ENCODE results near the gene BABAM1.

BABAM1 gene

GRCh38 chr19:17244618-17245534, 22.4 kb upstream of the BABAM1 start:
- Histone ChIP-seq H3K4me3 (ENCODE audit: low read depth in 1 of 2, low read length in 2 of 2) (peak overlapping the region; percentile 78 to 86), H3K27me3 (ENCODE audit: control insufficient read depth in 1 of 2, insufficient read depth in 2 of 2, low read length in 2 of 2) (no peaks in the 10 kb centered on the region), H3K9ac (ENCODE audit: low read length) (peak overlapping the region; percentile 53), H3K9me3 (ENCODE audit: low read length) (no peaks in the 10 kb centered on the region), H3K27ac (ENCODE audit: low read depth, low read length) (peak overlapping the region; percentile 87), H3K4me1 (ENCODE audit: insufficient read depth, low read length) (peaks cover 22% of the 10 kb centered on the region), H3K36me3 (ENCODE audit: insufficient read depth, low read length) (peaks cover 10% of the 10 kb centered on the region)

GRCh38 chr19:17245535-17245984, 21.7 kb upstream of the BABAM1 start, which contains the start of gene NR2F6:
Gene NR2F6, minus strand, starts transcription at chr19:17245919. Its CDS starts 699 bp downstream, at chr19:17245220.
- Histone ChIP-seq H3K4me1 (ENCODE audit: insufficient read depth, low read length) (peaks cover 22% of the 10 kb centered on the region), H3K36me3 (ENCODE audit: insufficient read depth, low read length) (peaks cover 3% of the 10 kb centered on the region), H3K9ac (ENCODE audit: low read length) (peak within 1 kb of the TSS; percentile 53), H3K4me3 (ENCODE audit: low read depth in 1 of 2, low read length in 2 of 2) (peak within 1 kb of the TSS; percentile 78 to 86), H3K9me3 (ENCODE audit: low read length) (no peaks in the 10 kb centered on the region), H3K27me3 (ENCODE audit: control insufficient read depth in 1 of 2, insufficient read depth in 2 of 2, low read length in 2 of 2) (no peaks in the 10 kb centered on the region), H3K27ac (ENCODE audit: low read depth, low read length) (peak within 1 kb of the TSS; percentile 87)

GRCh38 chr19:17246681-17247425, 20.4 kb upstream of the BABAM1 start:
- Histone ChIP-seq H3K36me3 (ENCODE audit: insufficient read depth, low read length) (no peaks in the 10 kb centered on the region), H3K9me3 (ENCODE audit: low read length) (no peaks in the 10 kb centered on the region), H3K27ac (ENCODE audit: low read depth, low read length) (peak overlapping the region; percentile 84), H3K9ac (ENCODE audit: low read length) (no peak overlapping the region), H3K4me3 (ENCODE audit: low read depth in 1 of 2, low read length in 2 of 2) (peak overlapping the region; percentile 50 to 58), H3K4me1 (ENCODE audit: insufficient read depth, low read length) (peaks cover 22% of the 10 kb centered on the region), H3K27me3 (ENCODE audit: control insufficient read depth in 1 of 2, insufficient read depth in 2 of 2, low read length in 2 of 2) (no peaks in the 10 kb centered on the region)

- Histone ChIP-seq H3K9ac (ENCODE audit: low read length) (no peak overlapping the region), H3K4me1 (ENCODE audit: insufficient read depth, low read length) (peaks cover 12% of the 10 kb centered on the region), H3K27ac (ENCODE audit: low read depth, low read length) (no peak overlapping the region), H3K27me3 (ENCODE audit: control insufficient read depth in 1 of 2, insufficient read depth in 2 of 2, low read length in 2 of 2) (no peaks in the 10 kb centered on the region), H3K9me3 (ENCODE audit: low read length) (no peaks in the 10 kb centered on the region), H3K4me3 (ENCODE audit: low read depth in 1 of 2, low read length in 2 of 2) (no peak overlapping the region), H3K36me3 (ENCODE audit: insufficient read depth, low read length) (no peaks in the 10 kb centered on the region)
Observed at GRCh38 chr19:17248011-17248776, 19.0 kb upstream of the BABAM1 start.

GRCh38 chr19:17249887-17250548, 17.2 kb upstream of the BABAM1 start:
- Histone ChIP-seq H3K4me1 (ENCODE audit: insufficient read depth, low read length) (peaks cover 9% of the 10 kb centered on the region), H3K27me3 (ENCODE audit: control insufficient read depth in 1 of 2, insufficient read depth in 2 of 2, low read length in 2 of 2) (no peaks in the 10 kb centered on the region), H3K4me3 (ENCODE audit: low read depth in 1 of 2, low read length in 2 of 2) (no peak overlapping the region), H3K9me3 (ENCODE audit: low read length) (no peaks in the 10 kb centered on the region), H3K36me3 (ENCODE audit: insufficient read depth, low read length) (no peaks in the 10 kb centered on the region), H3K27ac (ENCODE audit: low read depth, low read length) (no peak overlapping the region), H3K9ac (ENCODE audit: low read length) (no peak overlapping the region)

GRCh38 chr19:17254636-17255035, 12.6 kb upstream of the BABAM1 start:
- no peak overlapping the region for H3K27ac ChIP-seq (ENCODE audit: low read depth, low read length)
- H3K36me3 ChIP-seq (ENCODE audit: insufficient read depth, low read length): no peaks in the 10 kb centered on the region
- no peaks in the 10 kb centered on the region for H3K4me1 ChIP-seq (ENCODE audit: insufficient read depth, low read length)
- H3K4me3 ChIP-seq (ENCODE audit: low read depth in 1 of 2, low read length in 2 of 2): no peak overlapping the region
- H3K9ac ChIP-seq (ENCODE audit: low read length): no peak overlapping the region
- no peaks in the 10 kb centered on the region for H3K9me3 ChIP-seq (ENCODE audit: low read length)
- no peaks in the 10 kb centered on the region for H3K27me3 ChIP-seq (ENCODE audit: control insufficient read depth in 1 of 2, insufficient read depth in 2 of 2, low read length in 2 of 2)

- Histone ChIP-seq H3K4me3 (ENCODE audit: low read depth in 1 of 2, low read length in 2 of 2) (no peak overlapping the region), H3K27me3 (ENCODE audit: control insufficient read depth in 1 of 2, insufficient read depth in 2 of 2, low read length in 2 of 2) (no peaks in the 10 kb centered on the region), H3K4me1 (ENCODE audit: insufficient read depth, low read length) (no peaks in the 10 kb centered on the region), H3K9me3 (ENCODE audit: low read length) (no peaks in the 10 kb centered on the region), H3K27ac (ENCODE audit: low read depth, low read length) (no peak overlapping the region), H3K9ac (ENCODE audit: low read length) (no peak overlapping the region), H3K36me3 (ENCODE audit: insufficient read depth, low read length) (no peaks in the 10 kb centered on the region)
Observed at GRCh38 chr19:17255150-17255621, 12.1 kb upstream of the BABAM1 start.

GRCh38 chr19:17256130-17256529, 11.1 kb upstream of the BABAM1 start:
- no peaks in the 10 kb centered on the region for H3K4me1 ChIP-seq (ENCODE audit: insufficient read depth, low read length)
- H3K4me3 ChIP-seq (ENCODE audit: low read depth in 1 of 2, low read length in 2 of 2): no peak overlapping the region
- no peak overlapping the region for H3K9ac ChIP-seq (ENCODE audit: low read length)

GRCh38 chr19:17259118-17259780, 8.0 kb upstream of the BABAM1 start:
- Histone ChIP-seq H3K4me3 (ENCODE audit: low read depth in 1 of 2, low read length in 2 of 2) (no peak overlapping the region), H3K27me3 (ENCODE audit: control insufficient read depth in 1 of 2, insufficient read depth in 2 of 2, low read length in 2 of 2) (no peaks in the 10 kb centered on the region), H3K27ac (ENCODE audit: low read depth, low read length) (no peak overlapping the region), H3K9ac (ENCODE audit: low read length) (no peak overlapping the region), H3K9me3 (ENCODE audit: low read length) (no peaks in the 10 kb centered on the region), H3K4me1 (ENCODE audit: insufficient read depth, low read length) (no peaks in the 10 kb centered on the region), H3K36me3 (ENCODE audit: insufficient read depth, low read length) (no peaks in the 10 kb centered on the region)

More at GRCh38 chr19:17256130-17256529, 11.1 kb upstream of the BABAM1 start:
- Histone ChIP-seq H3K36me3 (ENCODE audit: insufficient read depth, low read length) (no peaks in the 10 kb centered on the region), H3K27me3 (ENCODE audit: control insufficient read depth in 1 of 2, insufficient read depth in 2 of 2, low read length in 2 of 2) (no peaks in the 10 kb centered on the region), H3K27ac (ENCODE audit: low read depth, low read length) (no peak overlapping the region), H3K9me3 (ENCODE audit: low read length) (no peaks in the 10 kb centered on the region)

- Histone ChIP-seq H3K9ac (ENCODE audit: low read length) (no peak overlapping the region), H3K4me3 (ENCODE audit: low read depth in 1 of 2, low read length in 2 of 2) (no peak overlapping the region), H3K36me3 (ENCODE audit: insufficient read depth, low read length) (no peaks in the 10 kb centered on the region), H3K4me1 (ENCODE audit: insufficient read depth, low read length) (no peaks in the 10 kb centered on the region), H3K9me3 (ENCODE audit: low read length) (no peaks in the 10 kb centered on the region), H3K27ac (ENCODE audit: low read depth, low read length) (no peak overlapping the region), H3K27me3 (ENCODE audit: control insufficient read depth in 1 of 2, insufficient read depth in 2 of 2, low read length in 2 of 2) (no peaks in the 10 kb centered on the region)
Observed at GRCh38 chr19:17259934-17260333, 7.3 kb upstream of the BABAM1 start.
